ENCODE measurements around the gene CYP1A1. TPM values are rescaled to one million over a fixed set of nuclear protein-coding genes. Genes with fewer than 3 reads are reported as not detected.
"Not testable (repeated sequence)": the region's sequence is repeated elsewhere in the genome, so short reads cannot be mapped to it uniquely, and the experiment has no call there.

The CYP1A1 gene
- total RNA-seq, 4 donors from 2014 or later, result 0.18 to 1.1 TPM; not detected in 2

DNA sequence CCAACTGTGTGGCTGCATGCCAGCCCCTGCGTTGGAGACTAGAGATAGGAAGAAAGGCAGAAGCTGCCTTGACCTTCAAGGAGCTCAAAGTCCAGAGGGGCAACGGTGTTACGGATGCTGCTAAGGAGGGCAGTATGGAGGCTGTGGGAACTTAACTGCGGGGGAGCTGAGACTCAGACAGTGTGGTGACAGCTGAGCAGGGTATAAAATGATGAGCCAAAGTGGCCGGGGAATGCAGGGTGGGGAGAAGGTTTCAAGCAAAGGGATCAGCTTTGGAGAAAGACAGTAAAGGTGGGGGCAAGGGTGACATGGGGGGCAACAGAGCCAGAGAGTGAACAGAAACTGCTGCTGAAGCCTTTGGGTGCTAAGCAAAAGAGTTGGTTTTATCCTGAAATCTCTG is 17.1 kb upstream of the CYP1A1 start:
- H3K4me1 ChIP-seq, result no peaks in the 10 kb centered on the region
- WGBS, 2 donors, result 88 to 95% methylated on average over 5 of the region's 5 CpGs
- intact Hi-C loops (cut with DNase I), result no loop called here
- H3K27me3 ChIP-seq, result peaks cover 0 to 29% (median 0%) of the 10 kb centered on the region in 4 donors
- H3K4me3 ChIP-seq, result no peak overlapping the region
- H3K27ac ChIP-seq, result no peak overlapping the region
- no peak for TF ChIP-seq POLR2A (IDR thresholded peaks at IDR 0.05)
- TF ChIP-seq, protein P1, sequence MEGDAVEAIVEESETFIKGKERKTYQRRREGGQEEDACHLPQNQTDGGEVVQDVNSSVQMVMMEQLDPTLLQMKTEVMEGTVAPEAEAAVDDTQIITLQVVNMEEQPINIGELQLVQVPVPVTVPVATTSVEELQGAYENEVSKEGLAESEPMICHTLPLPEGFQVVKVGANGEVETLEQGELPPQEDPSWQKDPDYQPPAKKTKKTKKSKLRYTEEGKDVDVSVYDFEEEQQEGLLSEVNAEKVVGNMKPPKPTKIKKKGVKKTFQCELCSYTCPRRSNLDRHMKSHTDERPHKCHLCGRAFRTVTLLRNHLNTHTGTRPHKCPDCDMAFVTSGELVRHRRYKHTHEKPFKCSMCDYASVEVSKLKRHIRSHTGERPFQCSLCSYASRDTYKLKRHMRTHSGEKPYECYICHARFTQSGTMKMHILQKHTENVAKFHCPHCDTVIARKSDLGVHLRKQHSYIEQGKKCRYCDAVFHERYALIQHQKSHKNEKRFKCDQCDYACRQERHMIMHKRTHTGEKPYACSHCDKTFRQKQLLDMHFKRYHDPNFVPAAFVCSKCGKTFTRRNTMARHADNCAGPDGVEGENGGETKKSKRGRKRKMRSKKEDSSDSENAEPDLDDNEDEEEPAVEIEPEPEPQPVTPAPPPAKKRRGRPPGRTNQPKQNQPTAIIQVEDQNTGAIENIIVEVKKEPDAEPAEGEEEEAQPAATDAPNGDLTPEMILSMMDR (IDR thresholded peaks at IDR 0.05), result no peak
- no peaks in the 10 kb centered on the region for H3K36me3 ChIP-seq
- DNase-seq, result no peak
- H3K9me3 ChIP-seq, result peaks cover 0 to 6% (median 0%) of the 10 kb centered on the region in 3 donors

DNA sequence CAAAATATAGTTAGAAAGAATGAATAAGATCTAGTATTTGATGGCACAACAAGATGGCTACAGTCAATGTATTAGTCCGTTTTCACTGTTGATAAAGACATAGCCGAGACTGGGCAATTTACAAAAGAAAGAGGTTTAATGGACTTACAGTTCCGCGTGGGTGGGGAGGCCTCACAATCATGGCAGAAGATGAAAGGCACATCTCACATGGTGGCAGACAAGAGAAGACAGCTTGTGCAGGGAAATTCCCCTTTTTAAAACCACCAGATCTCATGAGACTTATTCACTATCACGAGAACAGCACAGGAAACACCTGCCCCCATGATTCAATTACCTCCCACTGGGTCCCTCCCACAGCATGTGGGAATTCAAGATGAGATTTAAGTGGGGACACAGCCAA is 12.9 kb upstream of the CYP1A1 start:
- H3K4me1 ChIP-seq; H3K27ac ChIP-seq; H3K36me3 ChIP-seq; H3K9me3 ChIP-seq; intact Hi-C loops (cut with DNase I); DNase-seq; H3K4me3 ChIP-seq: not testable (repeated sequence)
- 28 to 46% methylated on average over 5 of the region's 5 CpGs for WGBS, 2 donors
- peaks cover 0 to 61% (median 0%) of the 10 kb centered on the region in 4 donors for H3K27me3 ChIP-seq

DNA sequence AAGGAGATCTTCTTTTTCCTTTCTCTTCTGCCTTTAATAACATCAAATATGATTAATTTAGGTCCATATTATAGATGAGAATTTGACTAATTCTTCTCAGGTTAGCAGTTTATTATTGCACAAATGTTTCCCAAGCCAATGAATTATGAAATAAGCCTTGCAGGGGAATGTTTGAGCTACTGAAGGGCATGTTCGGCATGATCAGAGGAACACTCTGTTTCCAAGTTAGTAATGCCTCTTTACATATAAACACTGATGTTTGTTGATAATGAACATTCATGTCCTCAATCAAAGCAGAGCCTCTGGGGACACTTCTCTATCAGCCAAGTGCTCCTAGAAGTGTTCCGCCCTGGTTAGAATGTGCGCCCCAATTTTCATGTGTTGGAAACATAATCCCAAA is 10.0 kb upstream of the CYP1A1 start:
- no peak for DNase-seq
- Histone ChIP-seq H3K27me3 (peaks cover 0 to 67% (median 0%) of the 10 kb centered on the region in 4 donors), H3K4me3 (no peak overlapping the region), H3K9me3 (no peaks in the 10 kb centered on the region), H3K36me3 (no peaks in the 10 kb centered on the region), H3K27ac (no peak overlapping the region), H3K4me1 (no peaks in the 10 kb centered on the region)
- TF ChIP-seq POLR2A (IDR thresholded peaks at IDR 0.05), result no peak
- TF ChIP-seq, protein P1 (IDR thresholded peaks at IDR 0.05), result no peak
- WGBS, 2 donors, result 58 to 73% methylated on average over 3 of the region's 3 CpGs
- intact Hi-C loops (cut with DNase I), result no loop called here

DNA sequence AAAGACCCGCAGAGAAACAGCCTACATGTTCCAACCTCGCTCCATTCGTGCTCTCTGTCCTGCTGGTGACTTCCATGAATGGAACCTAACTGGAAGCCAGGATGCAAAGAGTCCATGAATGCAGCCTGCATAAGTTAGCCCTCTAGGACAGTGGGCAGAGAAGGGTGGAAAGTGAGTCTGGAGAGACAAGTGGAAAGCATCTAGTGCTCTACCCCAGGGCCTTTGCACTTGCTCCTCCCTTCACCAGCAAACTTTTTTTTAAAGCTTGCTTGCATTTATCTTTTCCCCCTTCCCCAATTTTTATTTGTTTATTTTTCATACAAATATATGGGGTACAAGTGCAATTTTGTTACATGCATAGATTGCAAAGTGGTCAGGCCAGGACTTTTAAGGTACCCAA is 7.9 kb upstream of the CYP1A1 start:
- Histone ChIP-seq H3K4me3 (no peak overlapping the region), H3K36me3 (no peaks in the 10 kb centered on the region), H3K27ac (no peak overlapping the region), H3K27me3 (peaks cover 0 to 80% (median 0%) of the 10 kb centered on the region in 4 donors), H3K9me3 (no peaks in the 10 kb centered on the region), H3K4me1 (no peaks in the 10 kb centered on the region)
- no peak for TF ChIP-seq POLR2A (IDR thresholded peaks at IDR 0.05)
- TF ChIP-seq, protein P1 (IDR thresholded peaks at IDR 0.05), result no peak
- 89 to 94% methylated on average over 3 of the region's 3 CpGs for WGBS, 2 donors
- intact Hi-C loops (cut with DNase I), result no loop called here
- no peak for DNase-seq

DNA sequence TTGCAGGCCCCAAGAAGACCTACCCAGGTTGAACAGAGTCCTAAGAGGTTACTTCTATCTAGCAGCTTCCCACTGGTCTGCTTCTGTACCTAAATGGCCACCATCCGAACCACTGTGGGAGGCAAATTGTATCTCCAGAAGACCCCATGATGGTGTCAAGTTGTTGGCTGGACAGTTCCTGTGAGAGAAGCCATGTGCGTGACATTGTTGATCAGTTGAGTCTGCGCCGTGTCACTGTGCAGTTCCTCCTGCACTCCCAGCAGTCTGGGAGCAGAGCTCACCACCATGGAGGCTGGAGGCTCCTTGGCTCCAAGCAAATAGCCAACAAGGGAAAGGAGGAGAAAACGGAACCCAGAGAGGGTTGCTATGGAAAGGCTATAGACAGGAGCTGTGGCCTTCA is 7.5 kb upstream of the CYP1A1 start:
- WGBS, 2 donors, result 86 to 100% methylated on average over 2 to 4 of the region's 5 CpGs

More for the DNA sequence above, 7.5 kb upstream of the CYP1A1 start:
- Histone ChIP-seq H3K4me1 (peaks cover 0 to 2% (median 0%) of the 10 kb centered on the region in 3 donors), H3K4me3 (no peak overlapping the region), H3K9me3 (no peaks in the 10 kb centered on the region), H3K36me3 (no peaks in the 10 kb centered on the region), H3K27ac (no peak overlapping the region), H3K27me3 (peaks cover 0 to 82% (median 0%) of the 10 kb centered on the region in 4 donors)
- no peak for DNase-seq
- intact Hi-C loops (cut with DNase I), result no loop called here
- TF ChIP-seq, protein P1 (IDR thresholded peaks at IDR 0.05), result no peak
- TF ChIP-seq POLR2A (IDR thresholded peaks at IDR 0.05), result no peak

Data from esophagus squamous epithelium (tissue), 5 donors.